GM21619 (cell line): ENCODE measurements around the gene AGAP2.

ENCODE experiments used
- ATAC-seq: cut with Tn5 transposase; IDR thresholded peaks from one replicate; pipeline ENCODE4 v1.9.1; 2021; ENCODE audit not compliant: unreplicated experiment

The AGAP2 gene

GRCh38 chr12:57767876-57768275 is 29.3 kb upstream of the AGAP2 start:
- no peak for ATAC-seq

GRCh38 chr12:57767305-57767698 is 28.8 kb upstream of the AGAP2 start:
- no peak for ATAC-seq

- ATAC-seq, result no peak
Observed at GRCh38 chr12:57766464-57767304, 28.1 kb upstream of the AGAP2 start, which contains the start of gene CYP27B1. CYP27B1 (minus strand) TSS chr12:57767078; CDS start chr12:57767041, 37 bp downstream.

- no peak for ATAC-seq
Observed at GRCh38 chr12:57765698-57766463, 27.3 kb upstream of the AGAP2 start.

- peak; percentile 61 for ATAC-seq
Observed at GRCh38 chr12:57765003-57765697, 26.6 kb upstream of the AGAP2 start.

GRCh38 chr12:57764662-57765002 is 26.1 kb upstream of the AGAP2 start:
- ATAC-seq, result no peak

GRCh38 chr12:57763881-57764661 is 25.5 kb upstream of the AGAP2 start:
- ATAC-seq, result no peak

- ATAC-seq, result no peak
Observed at GRCh38 chr12:57762463-57762862, 23.9 kb upstream of the AGAP2 start.

GRCh38 chr12:57761391-57761998 is 23.0 kb upstream of the AGAP2 start:
- no peak for ATAC-seq

- ATAC-seq, result no peak
Observed at GRCh38 chr12:57760347-57760982, 21.9 kb upstream of the AGAP2 start.

GRCh38 chr12:57759360-57759980 is 20.9 kb upstream of the AGAP2 start:
- no peak for ATAC-seq

- no peak for ATAC-seq
Observed at GRCh38 chr12:57758552-57759359, 20.2 kb upstream of the AGAP2 start.

- ATAC-seq, result no peak
Observed at GRCh38 chr12:57757771-57758170, 19.2 kb upstream of the AGAP2 start.

GRCh38 chr12:57756406-57757341 is 18.1 kb upstream of the AGAP2 start:
- ATAC-seq, result no peak

GRCh38 chr12:57755454-57756372 is 17.2 kb upstream of the AGAP2 start:
- ATAC-seq, result no peak

GRCh38 chr12:57755194-57755453 is 16.6 kb upstream of the AGAP2 start:
- ATAC-seq, result no peak
